ENCODE results near the gene ARHGAP24. TPM values are rescaled to one million over a fixed set of nuclear protein-coding genes. Genes with fewer than 3 reads are reported as not detected.
A peak's percentile ranks its signal among the peaks of the same experiment; 100 is the strongest.
"Not testable (repeated sequence)": the region's sequence is repeated elsewhere in the genome, so short reads cannot be mapped to it uniquely, and the experiment has no call there.

Gene ARHGAP24
- total and polyA plus RNA-seq, 2 experiments from 2014 or later, result 5.1 to 8.6 TPM

- no peaks in the 10 kb centered on the region for H3K27me3 ChIP-seq
- H3K27ac ChIP-seq, result peak overlapping the region; percentile 29
- no peaks in the 10 kb centered on the region for H3K9me3 ChIP-seq (ENCODE audit: low read depth)
- no peak for TF ChIP-seq CTCF (IDR thresholded peaks at IDR 0.05; ENCODE audit: low read depth, low read length)
- H3K4me3 ChIP-seq, result no peak overlapping the region
- peaks cover 11% of the 10 kb centered on the region for H3K4me1 ChIP-seq (ENCODE audit: low read depth)
- DNase-seq (ENCODE audit: low read depth in 1 of 2, low spot score in 1 of 2), result no peak
- no peaks in the 10 kb centered on the region for H3K36me3 ChIP-seq
Measured at GRCh38 chr4:85833302-85833701, 358.4 kb downstream of the ARHGAP24 start.

GRCh38 chr4:85834934-85835333 is 360.0 kb downstream of the ARHGAP24 start:
- Histone ChIP-seq H3K4me3 (no peak overlapping the region), H3K9me3 (ENCODE audit: low read depth) (no peaks in the 10 kb centered on the region), H3K4me1 (ENCODE audit: low read depth) (peaks cover 8% of the 10 kb centered on the region), H3K27me3 (no peaks in the 10 kb centered on the region), H3K27ac (no peak overlapping the region), H3K36me3 (no peaks in the 10 kb centered on the region)
- no peak for TF ChIP-seq CTCF (IDR thresholded peaks at IDR 0.05; ENCODE audit: low read depth, low read length)
- no peak for DNase-seq (ENCODE audit: low read depth in 1 of 2, low spot score in 1 of 2)

GRCh38 chr4:85836588-85837438 is 361.9 kb downstream of the ARHGAP24 start:
- Histone ChIP-seq H3K4me3 (no peak overlapping the region), H3K27me3 (no peaks in the 10 kb centered on the region), H3K27ac (no peak overlapping the region), H3K4me1 (ENCODE audit: low read depth) (peaks cover 8% of the 10 kb centered on the region), H3K9me3 (ENCODE audit: low read depth) (no peaks in the 10 kb centered on the region), H3K36me3 (no peaks in the 10 kb centered on the region)
- no peak for TF ChIP-seq CTCF (IDR thresholded peaks at IDR 0.05; ENCODE audit: low read depth, low read length)
- no peak for DNase-seq (ENCODE audit: low read depth in 1 of 2, low spot score in 1 of 2)

GRCh38 chr4:85837439-85837733 is 362.4 kb downstream of the ARHGAP24 start:
- H3K4me3 ChIP-seq, result no peak overlapping the region
- TF ChIP-seq CTCF (IDR thresholded peaks at IDR 0.05; ENCODE audit: low read depth, low read length), result no peak
- DNase-seq (ENCODE audit: low read depth in 1 of 2, low spot score in 1 of 2), result peak in 1 of 2 donors; percentile 21

GRCh38 chr4:85839981-85840451 is 365.1 kb downstream of the ARHGAP24 start:
- H3K36me3 ChIP-seq; H3K4me3 ChIP-seq; H3K4me1 ChIP-seq (ENCODE audit: low read depth); H3K27ac ChIP-seq; H3K9me3 ChIP-seq (ENCODE audit: low read depth); DNase-seq (ENCODE audit: low read depth in 1 of 2, low spot score in 1 of 2); H3K27me3 ChIP-seq: not testable (repeated sequence)

More at GRCh38 chr4:85837439-85837733, 362.4 kb downstream of the ARHGAP24 start:
- no peaks in the 10 kb centered on the region for H3K9me3 ChIP-seq (ENCODE audit: low read depth)
- peaks cover 8% of the 10 kb centered on the region for H3K4me1 ChIP-seq (ENCODE audit: low read depth)
- no peak overlapping the region for H3K27ac ChIP-seq
- H3K27me3 ChIP-seq, result no peaks in the 10 kb centered on the region
- H3K36me3 ChIP-seq, result no peaks in the 10 kb centered on the region

GRCh38 chr4:85842540-85842939 is 367.6 kb downstream of the ARHGAP24 start:
- no peak for TF ChIP-seq CTCF (IDR thresholded peaks at IDR 0.05; ENCODE audit: low read depth, low read length)
- H3K4me1 ChIP-seq (ENCODE audit: low read depth), result no peaks in the 10 kb centered on the region
- H3K27ac ChIP-seq, result no peak overlapping the region
- H3K36me3 ChIP-seq, result no peaks in the 10 kb centered on the region
- H3K27me3 ChIP-seq, result no peaks in the 10 kb centered on the region
- DNase-seq (ENCODE audit: low read depth in 1 of 2, low spot score in 1 of 2), result peak in 1 of 2 donors; percentile 26
- no peak overlapping the region for H3K4me3 ChIP-seq
- H3K9me3 ChIP-seq (ENCODE audit: low read depth), result no peaks in the 10 kb centered on the region

GRCh38 chr4:85853740-85854139 is 378.8 kb downstream of the ARHGAP24 start:
- not testable (repeated sequence) for H3K4me1 ChIP-seq (ENCODE audit: low read depth); H3K27me3 ChIP-seq; H3K27ac ChIP-seq; H3K9me3 ChIP-seq (ENCODE audit: low read depth); DNase-seq (ENCODE audit: low read depth in 1 of 2, low spot score in 1 of 2); H3K4me3 ChIP-seq; H3K36me3 ChIP-seq
